CD4-positive, CD25-positive, alpha-beta regulatory T cell (primary cell): Measurements from ENCODE around the gene FAH. TPM values are rescaled to one million over a fixed set of nuclear protein-coding genes. Genes with fewer than 3 reads are reported as not detected.

Experiments used
- ATAC-seq, 2 donors: fragments of 150-1000 bp; cut with Tn5 transposase; one replicate each; pipeline ENCODE4 v1.10.0; 2021; ENCODE audit warnings: low read depth in 2 of 2, moderate number of reproducible peaks in 2 of 2, moderate library complexity in 1 of 2
- DNase-seq, 3 donors: peaks; one replicate each; pipeline versions ENCODE4 v3.0.0 to v3.0.0-alpha.2; 2012 to 2022; ENCODE audit warnings: mixed read lengths in 1 of 3
- H3K27ac ChIP-seq: one replicate; pipeline ENCODE4 v1.7.0; 2013; ENCODE audit warnings: mild to moderate bottlenecking, low read length; ENCODE audit not compliant: insufficient read depth, poor library complexity, severe bottlenecking
- H3K27me3 ChIP-seq: one replicate; pipeline ENCODE4 v1.7.0; 2013; ENCODE audit warnings: low read length; ENCODE audit not compliant: control insufficient read depth, insufficient read depth
- H3K36me3 ChIP-seq: one replicate; pipeline ENCODE4 v1.7.0; 2013; ENCODE audit warnings: mild to moderate bottlenecking, low read length, moderate library complexity; ENCODE audit not compliant: control insufficient read depth, insufficient read depth
- H3K4me1 ChIP-seq: 2 replicates; pipeline ENCODE4 v1.7.0; 2013; ENCODE audit warnings: mild to moderate bottlenecking, low read length; ENCODE audit not compliant: insufficient read depth, control insufficient read depth, poor library complexity, severe bottlenecking
- H3K4me3 ChIP-seq: one replicate; pipeline ENCODE4 v1.7.0; 2013; ENCODE audit warnings: low read depth, mild to moderate bottlenecking, low read length, moderate library complexity
- H3K9me3 ChIP-seq, 2 experiments: 1 replicate in 1 of 2; 2 replicates in 1 of 2; pipeline ENCODE4 v1.7.0; 2013; ENCODE audit warnings: low read length in 2 of 2, mild to moderate bottlenecking in 1 of 2, moderate library complexity in 1 of 2; ENCODE audit not compliant: control insufficient read depth in 2 of 2
- H3K27ac Mint-ChIP-seq, 3 donors: one replicate each; pipeline ENCODE4 v1.8.0; 2020 to 2022; ENCODE audit warnings: mild to moderate bottlenecking in 3 of 3, mixed read lengths in 3 of 3, moderate library complexity in 2 of 3
- H3K27me3 Mint-ChIP-seq: one replicate; pipeline ENCODE4 v1.8.0; 2022; ENCODE audit warnings: mild to moderate bottlenecking, mixed read lengths
- H3K36me3 Mint-ChIP-seq: one replicate; pipeline ENCODE4 v1.8.0; 2020; ENCODE audit warnings: mixed read lengths
- H3K4me1 Mint-ChIP-seq, 4 donors: one replicate each; pipeline ENCODE4 v1.8.0; 2020 to 2022; ENCODE audit warnings: mixed read lengths in 4 of 4, mild to moderate bottlenecking in 1 of 4
- H3K4me3 Mint-ChIP-seq, 4 donors: one replicate each; pipeline ENCODE4 v1.8.0; 2020 to 2022; ENCODE audit warnings: mild to moderate bottlenecking in 4 of 4, mixed read lengths in 4 of 4, moderate library complexity in 3 of 4
- H3K9me3 Mint-ChIP-seq, 7 donors: one replicate each; pipeline ENCODE4 v1.8.0; 2020 to 2022; ENCODE audit warnings: mixed read lengths in 7 of 7, mild to moderate bottlenecking in 3 of 7, moderate library complexity in 2 of 7
- polyA plus RNA-seq, 4 donors: library from polyadenylated mRNA; unstranded; fragments of 300-500 nt; fragmentation: Illumina TruSeq; gene quantifications; one replicate each; pipeline ENCODE4 v1.2.3, GENCODE V29; 2021
- total RNA-seq: library from RNA; stranded (reverse); gene quantifications from one replicate; pipeline ENCODE4 v1.2.3, GENCODE V29; 2022

Gene FAH
- total and polyA plus RNA-seq, 5 donors from 2014 or later: 2.0 to 4.3 (median 2.4) TPM

- Histone ChIP-seq H3K4me3 (no peak overlapping the region), H3K9me3 (no peaks in the 10 kb centered on the region), H3K27ac (no peak overlapping the region), H3K36me3 (no peaks in the 10 kb centered on the region), H3K4me1 (no peaks in the 10 kb centered on the region), H3K27me3 (no peaks in the 10 kb centered on the region)
- H3K27me3 Mint-ChIP-seq: no peaks in the 10 kb centered on the region
- no peak overlapping the region for H3K4me3 Mint-ChIP-seq
- H3K9me3 Mint-ChIP-seq: peaks cover 0 to 2% (median 0%) of the 10 kb centered on the region in 7 donors
- no peaks in the 10 kb centered on the region for H3K4me1 Mint-ChIP-seq
- H3K36me3 Mint-ChIP-seq: peaks cover 41% of the 10 kb centered on the region
- no peak overlapping the region for H3K27ac Mint-ChIP-seq
- no peak for DNase-seq
- ATAC-seq: no peak
Measured at GRCh38 chr15:80188251-80188650, 35.5 kb downstream of the FAH start.

- Histone ChIP-seq H3K36me3 (no peaks in the 10 kb centered on the region), H3K9me3 (no peaks in the 10 kb centered on the region), H3K4me3 (no peak overlapping the region), H3K4me1 (no peaks in the 10 kb centered on the region), H3K27ac (no peak overlapping the region), H3K27me3 (no peaks in the 10 kb centered on the region)
- peaks cover 0 to 3% (median 0%) of the 10 kb centered on the region in 7 donors for H3K9me3 Mint-ChIP-seq
- H3K27ac Mint-ChIP-seq: no peak overlapping the region
- no peak overlapping the region for H3K4me3 Mint-ChIP-seq
- no peaks in the 10 kb centered on the region for H3K4me1 Mint-ChIP-seq
- ATAC-seq (no peak), DNase-seq (no peak)
- H3K27me3 Mint-ChIP-seq: no peaks in the 10 kb centered on the region
- peaks cover 26% of the 10 kb centered on the region for H3K36me3 Mint-ChIP-seq
Measured at GRCh38 chr15:80191198-80191597, 38.4 kb downstream of the FAH start.

- no peak overlapping the region for H3K27ac Mint-ChIP-seq
- H3K27me3 Mint-ChIP-seq: no peaks in the 10 kb centered on the region
- no peaks in the 10 kb centered on the region for H3K4me1 ChIP-seq
- no peak for ATAC-seq
- DNase-seq: no peak
- H3K4me3 Mint-ChIP-seq: no peak overlapping the region
- peaks cover 0 to 3% (median 0%) of the 10 kb centered on the region in 7 donors for H3K9me3 Mint-ChIP-seq
- peaks cover 17% of the 10 kb centered on the region for H3K36me3 Mint-ChIP-seq
- no peaks in the 10 kb centered on the region for H3K9me3 ChIP-seq
- no peaks in the 10 kb centered on the region for H3K36me3 ChIP-seq
- H3K4me1 Mint-ChIP-seq: no peaks in the 10 kb centered on the region
- no peak overlapping the region for H3K27ac ChIP-seq
- no peaks in the 10 kb centered on the region for H3K27me3 ChIP-seq
- no peak overlapping the region for H3K4me3 ChIP-seq
Measured at GRCh38 chr15:80191897-80192595, 39.2 kb downstream of the FAH start.

GRCh38 chr15:80194186-80194585, 41.4 kb downstream of the FAH start:
- Histone ChIP-seq H3K9me3 (no peaks in the 10 kb centered on the region), H3K4me1 (no peaks in the 10 kb centered on the region), H3K27ac (no peak overlapping the region), H3K36me3 (no peaks in the 10 kb centered on the region), H3K4me3 (no peak overlapping the region), H3K27me3 (peaks cover 4% of the 10 kb centered on the region)
- Mint-ChIP-seq H3K4me3 (no peak overlapping the region), H3K36me3 (no peaks in the 10 kb centered on the region), H3K4me1 (no peaks in the 10 kb centered on the region), H3K27ac (no peak overlapping the region), H3K9me3 (peaks cover 0 to 3% (median 0%) of the 10 kb centered on the region in 7 donors), H3K27me3 (no peaks in the 10 kb centered on the region)
- ATAC-seq (no peak), DNase-seq (no peak)

- H3K4me1 ChIP-seq: no peaks in the 10 kb centered on the region
Measured at GRCh38 chr15:80194914-80195313, 42.1 kb downstream of the FAH start.

GRCh38 chr15:80199366-80199765, 46.6 kb downstream of the FAH start:
- Mint-ChIP-seq H3K27ac (peak overlapping the region in 1 of 3 donors; percentile 69), H3K4me3 (no peak overlapping the region), H3K36me3 (no peaks in the 10 kb centered on the region), H3K4me1 (no peaks in the 10 kb centered on the region), H3K27me3 (no peaks in the 10 kb centered on the region), H3K9me3 (peaks cover 0 to 3% (median 0%) of the 10 kb centered on the region in 7 donors)
- Histone ChIP-seq H3K9me3 (no peaks in the 10 kb centered on the region), H3K27me3 (peaks cover 4% of the 10 kb centered on the region), H3K4me1 (no peaks in the 10 kb centered on the region), H3K27ac (no peak overlapping the region), H3K4me3 (no peak overlapping the region), H3K36me3 (no peaks in the 10 kb centered on the region)
- ATAC-seq (no peak), DNase-seq (no peak)

More at GRCh38 chr15:80194914-80195313, 42.1 kb downstream of the FAH start:
- H3K27ac Mint-ChIP-seq: no peak overlapping the region
- Histone ChIP-seq H3K36me3 (no peaks in the 10 kb centered on the region), H3K27me3 (peaks cover 4% of the 10 kb centered on the region), H3K4me3 (no peak overlapping the region), H3K27ac (no peak overlapping the region), H3K9me3 (no peaks in the 10 kb centered on the region)
- ATAC-seq: no peak
- no peak overlapping the region for H3K4me3 Mint-ChIP-seq
- H3K4me1 Mint-ChIP-seq: no peaks in the 10 kb centered on the region
- H3K27me3 Mint-ChIP-seq: no peaks in the 10 kb centered on the region
- peaks cover 0 to 3% (median 0%) of the 10 kb centered on the region in 7 donors for H3K9me3 Mint-ChIP-seq
- DNase-seq: no peak
- no peaks in the 10 kb centered on the region for H3K36me3 Mint-ChIP-seq

- Histone ChIP-seq H3K36me3 (no peaks in the 10 kb centered on the region), H3K27me3 (peaks cover 4% of the 10 kb centered on the region), H3K4me3 (no peak overlapping the region), H3K4me1 (no peaks in the 10 kb centered on the region), H3K9me3 (no peaks in the 10 kb centered on the region), H3K27ac (no peak overlapping the region)
- Mint-ChIP-seq H3K27ac (peak overlapping the region in 1 of 3 donors; percentile 69), H3K36me3 (no peaks in the 10 kb centered on the region), H3K9me3 (peaks cover 0 to under 1% (median 0%) of the 10 kb centered on the region in 7 donors), H3K4me1 (no peaks in the 10 kb centered on the region), H3K4me3 (no peak overlapping the region), H3K27me3 (no peaks in the 10 kb centered on the region)
- no peak for DNase-seq
- no peak for ATAC-seq
Measured at GRCh38 chr15:80199869-80200268, 47.1 kb downstream of the FAH start.
